ENCODE results near the gene NAPEPLD.
"Not testable (repeated sequence)": the region's sequence is repeated elsewhere in the genome, so short reads cannot be mapped to it uniquely, and the experiment has no call there.

The NAPEPLD gene

GRCh38 chr7:103143868-103144267 lies 5.0 kb downstream of the NAPEPLD start:
- no peak for DNase-seq

DNA sequence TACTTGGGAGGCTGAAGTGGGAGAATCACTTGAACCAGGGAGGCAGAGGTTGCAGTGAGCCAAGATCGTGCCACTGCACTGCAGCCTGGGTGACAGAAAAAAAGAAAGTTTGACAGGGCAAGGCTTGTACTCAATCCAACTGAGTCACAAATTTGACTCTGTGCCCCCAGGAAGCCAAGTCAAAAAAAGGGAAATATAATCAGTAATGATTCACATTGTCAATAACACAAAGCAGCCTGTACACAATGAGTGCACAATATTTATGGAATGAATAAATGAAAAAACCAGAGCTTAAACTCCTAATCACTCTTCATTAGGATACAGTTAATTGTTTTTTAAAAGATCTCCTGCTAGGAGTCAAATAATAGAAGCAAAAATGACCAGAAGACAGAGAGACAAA lies 6.4 kb downstream of the NAPEPLD start:
- no peak for DNase-seq

DNA sequence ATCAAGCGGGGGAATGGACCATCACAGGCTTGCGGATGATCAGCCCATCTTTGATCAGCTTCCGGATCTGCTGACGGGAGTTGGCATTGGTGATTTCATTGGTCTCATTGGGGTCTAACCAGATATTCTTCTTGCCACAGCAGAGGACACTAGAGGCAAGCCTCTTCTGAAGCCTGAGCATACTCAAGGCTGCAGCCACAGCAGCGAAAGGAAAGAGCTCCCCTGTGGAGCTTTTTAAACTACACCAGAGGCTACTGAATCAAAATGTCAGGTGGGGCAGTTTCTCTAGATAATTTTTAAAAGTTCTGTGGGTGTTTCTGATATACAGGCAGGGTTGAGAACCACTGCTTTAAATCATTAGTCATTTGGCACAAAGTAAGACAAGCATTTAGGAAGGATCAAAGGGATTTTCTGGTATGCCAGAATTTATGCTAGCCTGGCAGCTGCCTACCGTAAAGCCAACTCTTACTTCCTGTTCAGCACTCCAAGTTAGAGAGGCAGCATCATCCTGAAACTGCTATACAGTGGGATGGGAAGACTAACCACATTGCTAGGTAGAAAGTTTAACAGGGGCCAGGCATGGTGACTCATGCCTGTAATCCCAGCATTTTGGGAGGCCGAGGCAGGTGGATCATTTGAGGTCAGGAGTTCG lies 7.0 kb downstream of the NAPEPLD start:
- DNase-seq, result no peak

- no peak for DNase-seq
Observed at GRCh38 chr7:103140685-103141084, 8.2 kb downstream of the NAPEPLD start.

GRCh38 chr7:103140061-103140460 lies 8.8 kb downstream of the NAPEPLD start:
- no peak for DNase-seq

GRCh38 chr7:103134836-103135554 lies 13.9 kb downstream of the NAPEPLD start:
- DNase-seq, result no peak

DNA sequence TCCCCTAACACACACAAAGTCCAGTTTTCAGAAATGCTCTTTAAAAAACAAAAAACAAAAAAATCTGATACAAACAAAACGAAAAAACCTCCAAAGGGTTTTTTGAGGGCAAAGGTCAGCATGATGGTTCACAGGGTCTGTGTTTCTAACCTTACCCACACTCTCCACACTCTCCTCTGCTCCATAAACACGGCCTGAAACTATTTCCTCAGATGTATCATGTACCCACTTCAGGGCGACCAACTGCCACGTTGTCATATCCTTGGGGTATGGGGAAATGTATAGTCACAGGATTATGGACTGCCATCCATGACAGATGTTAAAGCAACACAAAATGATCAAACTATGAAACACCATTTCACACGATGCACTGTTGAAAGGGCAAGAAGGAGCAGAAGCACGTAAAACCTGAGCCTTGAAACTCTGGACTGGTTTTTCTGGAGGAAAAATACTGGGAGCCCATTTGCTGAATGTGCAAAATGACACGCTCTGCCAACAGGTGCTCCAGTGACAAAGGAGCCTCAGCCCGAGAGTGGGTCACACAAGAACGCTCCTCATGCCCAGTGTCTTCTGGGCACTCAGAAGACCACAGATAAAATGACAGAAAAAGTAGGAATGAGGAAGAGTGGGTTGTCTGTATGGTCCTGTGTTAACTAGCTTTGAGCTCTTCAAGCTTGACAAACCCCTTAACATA lies 15.8 kb downstream of the NAPEPLD start:
- DNase-seq, result no peak

- DNase-seq, result no peak
Observed at GRCh38 chr7:103130901-103131624, 17.8 kb downstream of the NAPEPLD start.

DNA sequence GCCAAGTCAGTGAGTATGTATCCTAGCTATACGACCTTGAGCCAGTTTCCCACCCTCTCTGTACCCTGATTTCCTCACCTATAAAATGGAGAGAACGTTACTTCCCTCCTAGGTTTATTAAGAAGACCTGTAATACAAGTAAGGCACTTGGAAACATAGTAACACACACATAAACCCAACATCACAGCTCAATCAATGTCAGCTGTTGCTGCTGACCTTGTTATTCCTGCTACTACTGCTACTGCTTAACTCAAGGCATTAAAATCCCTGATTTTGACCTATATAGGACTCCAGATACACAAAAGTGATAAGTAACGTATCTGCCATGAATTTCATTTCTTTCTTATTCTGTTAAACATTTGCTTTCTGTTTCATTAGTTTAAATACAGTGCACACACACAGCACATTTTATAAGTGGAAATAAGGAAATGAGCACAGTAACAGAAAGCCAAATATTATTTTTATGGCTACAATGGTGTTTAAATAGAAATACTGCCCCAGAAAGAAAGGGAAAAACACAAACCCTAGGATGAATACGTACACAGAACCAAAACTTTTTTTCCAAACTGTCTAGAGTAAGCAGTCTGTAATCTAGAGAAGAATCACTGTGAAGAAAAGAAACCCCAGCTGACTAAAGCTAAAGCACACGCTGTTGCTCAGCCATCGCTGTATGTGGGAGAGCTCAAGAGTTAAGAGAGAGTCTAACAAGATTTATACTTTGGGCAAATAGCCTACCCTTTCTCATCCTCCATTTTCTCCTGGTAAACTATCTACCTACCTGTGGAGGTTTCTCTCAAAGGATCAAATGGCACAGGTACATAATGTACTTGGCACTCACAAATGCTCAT lies 19.0 kb downstream of the NAPEPLD start:
- DNase-seq, result no peak

DNA sequence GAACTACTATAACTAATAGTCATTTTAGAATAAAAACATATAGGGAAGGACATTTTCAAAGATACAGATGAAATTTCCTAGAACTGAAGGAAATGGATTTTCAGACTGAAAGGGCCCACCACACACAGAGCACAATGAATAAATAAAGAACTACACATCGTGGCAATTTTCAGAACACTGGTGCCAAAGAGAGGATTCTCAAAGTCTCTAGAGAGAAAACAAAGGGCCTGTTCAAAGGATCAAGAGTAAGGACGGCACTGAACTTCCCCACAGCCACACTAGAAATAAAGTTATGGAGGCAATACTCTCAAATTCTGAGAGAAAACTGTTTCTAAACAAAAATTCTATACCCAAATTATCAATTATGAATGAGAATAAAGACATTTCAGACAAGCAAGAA lies 21.9 kb downstream of the NAPEPLD start:
- no peak for DNase-seq

DNA sequence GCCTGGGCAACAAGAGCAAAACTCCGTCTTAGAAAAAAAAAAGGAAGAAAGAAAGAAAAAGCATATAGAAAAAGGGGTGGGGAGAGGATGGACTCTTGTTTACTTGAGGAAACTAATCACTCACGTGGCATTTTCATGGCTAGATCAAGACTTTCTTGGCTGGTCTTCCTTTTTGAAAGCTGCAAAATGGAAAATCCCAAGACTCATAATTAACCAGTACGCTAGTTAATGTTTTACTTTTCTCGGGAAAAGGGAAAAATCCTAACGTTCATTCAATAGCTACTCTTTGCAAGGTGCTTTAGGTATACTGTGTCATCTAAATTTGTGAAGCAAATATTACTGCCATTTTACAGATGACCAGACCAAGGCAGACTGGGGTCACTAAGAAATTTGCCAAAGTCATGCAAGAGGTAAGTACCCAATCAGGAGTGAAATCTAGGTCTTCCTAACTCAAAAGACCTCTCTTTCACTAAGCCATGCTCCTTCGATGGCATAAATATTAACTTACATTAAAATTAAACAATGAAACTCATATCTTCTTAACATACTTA lies 24.4 kb downstream of the NAPEPLD start:
- DNase-seq, result no peak

DNA sequence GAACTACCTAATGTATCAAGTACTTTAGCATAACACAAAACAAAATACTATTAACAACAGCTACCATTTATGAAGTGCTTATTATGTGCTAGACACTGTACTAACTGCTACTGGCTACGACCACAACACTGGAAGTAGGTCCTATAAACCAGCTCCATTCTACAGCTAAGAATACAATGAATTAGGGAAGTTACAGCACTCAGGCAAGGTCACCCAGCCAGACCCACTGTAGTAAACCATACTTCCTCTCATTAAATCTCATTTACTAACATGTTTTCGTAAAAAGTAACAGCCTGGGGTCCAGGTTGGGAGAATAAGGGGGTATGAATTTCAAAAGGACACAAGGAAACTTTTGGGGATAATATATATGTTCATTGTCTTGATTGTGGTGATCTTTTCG lies 25.4 kb downstream of the NAPEPLD start:
- no peak for DNase-seq

DNA sequence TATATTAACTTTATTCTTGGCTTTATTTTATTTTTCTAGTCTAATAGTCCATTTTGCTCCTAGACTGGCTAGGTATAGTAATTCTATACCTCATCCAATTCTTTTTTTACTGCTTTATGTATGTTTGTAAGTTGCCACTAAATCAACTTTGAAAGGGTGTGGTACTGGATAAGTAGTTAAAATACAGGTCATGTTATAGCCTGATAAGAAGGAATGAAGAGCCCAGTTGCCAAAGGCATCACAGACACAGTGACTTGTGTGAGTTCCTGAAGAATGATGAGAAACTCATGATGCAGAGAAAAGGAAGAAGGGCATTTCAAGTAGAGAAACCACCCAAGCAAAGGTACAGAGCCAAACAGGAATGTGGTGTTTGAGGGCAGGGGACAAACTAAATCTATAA lies 27.3 kb downstream of the NAPEPLD start:
- no peak for DNase-seq

DNA sequence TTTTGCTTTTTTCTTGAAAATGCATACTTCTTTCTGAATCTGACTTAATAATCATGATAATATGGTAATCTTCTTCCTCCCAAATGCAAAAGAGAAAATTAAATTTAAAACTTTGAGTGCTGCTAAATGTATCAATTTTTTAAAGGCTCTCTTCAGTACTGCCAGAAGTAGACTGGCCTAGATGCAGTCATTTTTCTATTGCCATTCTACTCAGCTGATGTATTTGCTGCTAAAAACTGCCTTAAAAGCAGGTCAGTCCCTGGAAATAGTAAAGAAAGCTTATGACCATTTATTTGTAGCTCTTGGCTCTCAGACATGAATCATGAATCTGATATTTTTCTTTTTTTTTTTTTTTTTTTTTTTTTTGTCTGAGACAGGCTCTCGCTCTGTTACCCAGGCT lies 28.5 kb downstream of the NAPEPLD start:
- no peak for DNase-seq

DNA sequence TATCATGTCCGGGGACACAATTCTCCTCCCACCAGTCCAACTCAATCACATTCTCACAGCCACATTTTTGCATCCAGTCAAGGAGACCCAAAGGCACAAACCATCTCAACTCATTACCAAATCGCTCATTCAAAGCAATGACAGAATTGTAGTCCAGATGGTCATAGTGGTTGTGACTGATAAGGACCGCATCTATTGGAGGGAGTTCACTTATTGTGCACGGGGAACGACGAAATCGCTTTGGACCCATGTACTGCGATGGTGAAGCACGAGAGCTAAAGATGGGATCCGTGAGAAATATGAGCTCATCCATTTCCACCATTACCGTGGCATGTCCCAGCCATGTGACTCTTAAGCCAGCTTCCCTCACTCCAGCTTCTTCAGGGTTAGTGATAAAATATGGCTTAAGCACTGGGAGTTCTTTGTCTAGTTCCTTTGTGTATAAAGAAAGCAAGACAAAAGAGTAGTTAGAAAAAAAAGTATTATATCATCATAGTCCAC lies 29.1 kb downstream of the NAPEPLD start:
- no peak for DNase-seq

DNA sequence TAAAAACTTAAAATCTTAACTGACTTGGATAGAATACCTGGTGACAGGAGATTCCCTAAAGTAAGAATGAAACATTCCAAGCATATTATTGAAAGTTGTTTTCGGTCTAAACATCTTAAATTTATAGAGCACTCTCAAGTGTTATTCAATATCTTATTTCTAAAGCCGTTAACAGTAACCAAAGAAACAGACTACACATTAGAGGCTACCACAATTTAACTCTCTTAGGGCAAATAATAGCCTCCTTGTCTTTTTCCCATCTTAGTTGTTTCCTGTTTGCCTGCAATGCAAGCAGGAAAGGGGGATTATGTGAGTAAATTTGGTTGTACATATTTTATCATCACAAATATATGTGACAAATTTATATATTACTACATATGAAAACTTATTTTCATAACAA lies 31.4 kb downstream of the NAPEPLD start:
- DNase-seq, result no peak

- no peak for DNase-seq
Observed at GRCh38 chr7:103116991-103117390, 31.9 kb downstream of the NAPEPLD start.

DNA sequence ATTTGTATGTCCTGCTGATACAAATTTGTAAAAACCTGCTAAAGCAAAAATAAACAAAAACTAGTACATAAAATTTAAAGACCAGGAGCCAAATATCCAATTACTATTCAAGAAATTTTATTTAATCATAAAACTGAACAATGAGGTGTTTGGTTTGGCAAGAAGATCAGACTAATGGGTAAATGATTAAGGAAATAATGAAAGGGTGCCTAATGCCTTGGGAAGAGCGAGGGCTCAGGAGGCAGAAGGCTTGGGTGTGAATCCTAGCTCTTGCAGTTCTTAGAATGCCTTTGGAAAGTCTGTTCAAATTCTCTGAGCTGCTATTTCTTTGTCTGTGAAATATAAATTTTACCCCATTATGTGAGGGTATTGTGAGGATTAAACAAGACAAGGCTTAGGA lies 32.4 kb downstream of the NAPEPLD start:
- DNase-seq, result no peak

DNA sequence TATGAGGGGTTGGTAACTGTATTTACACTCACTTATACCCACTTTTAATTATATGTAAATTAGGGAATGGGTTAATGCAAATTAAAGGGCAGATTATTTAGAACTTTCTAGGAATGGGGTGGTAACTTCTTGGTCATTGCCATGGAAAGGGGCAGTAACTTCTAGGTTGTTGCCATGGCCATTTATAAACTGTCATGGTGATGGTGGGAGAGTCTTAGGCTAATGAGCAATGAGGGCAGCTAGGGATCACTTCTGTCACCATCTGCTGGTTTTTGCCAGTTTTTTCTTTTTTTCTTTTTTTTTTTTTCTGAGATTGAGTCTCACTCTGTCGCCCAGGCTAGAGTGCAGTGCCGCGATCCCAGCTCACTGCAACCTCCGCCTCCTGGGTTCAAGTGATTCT lies 33.1 kb downstream of the NAPEPLD start:
- DNase-seq, result no peak

DNA sequence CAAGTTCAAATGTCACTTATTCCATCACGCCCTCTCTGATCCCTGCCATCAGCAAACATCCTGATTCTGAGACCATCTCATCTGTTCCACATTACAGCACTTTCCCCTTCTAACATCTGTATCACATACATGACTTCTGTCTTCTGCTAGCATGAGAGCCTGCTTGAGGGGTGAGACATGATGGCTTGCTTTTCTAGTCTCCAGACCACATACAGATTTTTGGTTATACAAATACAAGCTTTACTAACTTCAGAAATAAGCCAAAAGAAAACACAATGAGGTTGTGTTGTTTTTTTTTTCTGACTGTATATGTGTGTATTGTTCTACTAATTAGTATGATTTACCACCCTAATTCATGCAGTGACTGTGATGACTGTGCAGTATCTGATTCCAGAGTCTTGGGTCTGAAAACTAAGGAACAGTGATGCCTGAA lies 34.3 kb downstream of the NAPEPLD start:
- no peak for DNase-seq

GRCh38 chr7:103113164-103113563 lies 35.7 kb downstream of the NAPEPLD start:
- DNase-seq, result no peak

DNA sequence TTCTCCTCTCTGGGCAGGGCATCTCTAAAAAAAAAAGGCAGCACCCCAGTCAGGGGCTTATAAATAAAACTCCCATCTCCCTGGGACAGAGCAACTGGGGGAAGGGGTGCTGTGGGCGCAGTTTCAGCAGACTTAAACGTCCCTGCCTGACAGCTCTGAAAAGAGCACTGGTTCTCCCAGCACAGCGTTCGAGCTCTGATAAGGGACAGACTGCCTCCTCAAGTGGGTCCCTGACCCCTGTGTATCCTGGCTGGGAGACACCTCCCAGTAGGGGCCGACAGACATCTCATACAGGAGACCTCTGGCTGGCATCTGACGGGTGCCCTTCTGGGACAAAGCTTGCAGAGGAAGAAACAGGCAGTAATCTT lies 42.2 kb downstream of the NAPEPLD start:
- DNase-seq, result not testable (repeated sequence)

Data from CD4-positive, alpha-beta T cell treated with Interferon alpha-2 for 1 hour (primary cell).